Spinal cord (tissue), 10 donors: ENCODE data around the gene FBL. TPM values are rescaled to one million over a fixed set of nuclear protein-coding genes. Genes with fewer than 3 reads are reported as not detected.

ENCODE experiments used
- DNase-seq, 6 donors: peaks; one replicate each; pipeline versions ENCODE4 v3.0.0 to v3.0.0-alpha.2; 2013 to 2015; ENCODE audit warnings: low spot score in 6 of 6, low read depth in 4 of 6
- H3K27ac ChIP-seq: one replicate; pipeline ENCODE4 v1.5.1; 2013; ENCODE audit warnings: low read depth, low read length, control low read depth
- H3K27me3 ChIP-seq: one replicate; pipeline ENCODE4 v1.6.1; 2013; ENCODE audit warnings: low read length; ENCODE audit not compliant: control insufficient read depth, insufficient read depth
- H3K36me3 ChIP-seq: one replicate; pipeline ENCODE4 v1.6.1; 2013; ENCODE audit warnings: low read length; ENCODE audit not compliant: control insufficient read depth, insufficient read depth
- H3K4me1 ChIP-seq: one replicate; pipeline ENCODE4 v1.6.1; 2013; ENCODE audit warnings: low read length; ENCODE audit not compliant: control insufficient read depth, insufficient read depth
- H3K4me3 ChIP-seq: one replicate; pipeline ENCODE4 v1.5.1; 2013; ENCODE audit warnings: low read depth, low read length, control low read depth
- H3K9me3 ChIP-seq: one replicate; pipeline ENCODE4 v1.6.1; 2013; ENCODE audit warnings: low read length; ENCODE audit not compliant: control insufficient read depth, insufficient read depth
- WGBS: methylation state at CpG from one replicate; pipeline ENCODE4 v1.1.5; 2013; ENCODE audit warnings: missing lambda C conversion rate; ENCODE audit not compliant: insufficient coverage; 5-methylcytosine and 5-hydroxymethylcytosine counted together
- polyA plus RNA-seq, 2 donors: library from polyadenylated mRNA; unstranded; fragments of 120-200 nt; gene quantifications; one replicate each; pipeline ENCODE4 v1.2.1, GENCODE V29; 2013; ENCODE audit not compliant: insufficient read length in 2 of 2
- total RNA-seq, 2 donors: library from RNA; depleted of rRNA in 1 of 2; stranded (reverse); fragments of 120-200 nt in 1 of 2; fragments of >200 nt in 1 of 2; gene quantifications; one replicate each; pipeline versions ENCODE4 v1.2.3 to v1.2.4, GENCODE V29; 2013 to 2014
- donor health status: healthy.

Gene FBL
- total and polyA plus RNA-seq, 4 donors, result 98.0 to 148 (median 131) TPM

- no peaks in the 10 kb centered on the region for H3K9me3 ChIP-seq
- H3K4me3 ChIP-seq, result no peak overlapping the region
- peaks cover 15% of the 10 kb centered on the region for H3K4me1 ChIP-seq
- WGBS, result 92% methylated on average over 4 of the region's 6 CpGs
- no peak for DNase-seq
- H3K36me3 ChIP-seq, result no peaks in the 10 kb centered on the region
- no peak overlapping the region for H3K27ac ChIP-seq
- no peaks in the 10 kb centered on the region for H3K27me3 ChIP-seq
Observed at GRCh38 chr19:39847525-39847924, 1.3 kb upstream of the FBL start.

- peak overlapping the region; percentile 82 for H3K27ac ChIP-seq
- H3K27me3 ChIP-seq, result no peaks in the 10 kb centered on the region
- no peaks in the 10 kb centered on the region for H3K9me3 ChIP-seq
- WGBS, result 72% methylated on average over 4 of the region's 12 CpGs
- peak overlapping the region; percentile 81 for H3K4me3 ChIP-seq
- DNase-seq, result no peak
- peaks cover 15% of the 10 kb centered on the region for H3K4me1 ChIP-seq
- H3K36me3 ChIP-seq, result no peaks in the 10 kb centered on the region
Observed at GRCh38 chr19:39846678-39847486, 703 bp upstream of the FBL start.

GRCh38 chr19:39845584-39845932, 621 bp downstream of the FBL start:
- Histone ChIP-seq H3K27ac (peak overlapping the region; percentile 82), H3K4me3 (peak overlapping the region; percentile 81), H3K4me1 (peaks cover 15% of the 10 kb centered on the region), H3K27me3 (no peaks in the 10 kb centered on the region), H3K9me3 (no peaks in the 10 kb centered on the region), H3K36me3 (peaks cover 1% of the 10 kb centered on the region)
- DNase-seq, result peak in 2 of 6 donors; percentile 3 to 25
- 2% methylated on average over 7 of the region's 17 CpGs for WGBS

- 20% methylated on average over 2 of the region's 5 CpGs for WGBS
- Histone ChIP-seq H3K4me1 (peaks cover 15% of the 10 kb centered on the region), H3K27me3 (no peaks in the 10 kb centered on the region), H3K4me3 (peak overlapping the region; percentile 81), H3K9me3 (no peaks in the 10 kb centered on the region), H3K36me3 (peaks cover 5% of the 10 kb centered on the region), H3K27ac (no peak overlapping the region)
- no peak for DNase-seq
Observed at GRCh38 chr19:39845172-39845571, 1.0 kb downstream of the FBL start.

- Histone ChIP-seq H3K4me1 (peaks cover 15% of the 10 kb centered on the region), H3K36me3 (peaks cover 15% of the 10 kb centered on the region), H3K4me3 (no peak overlapping the region), H3K27me3 (no peaks in the 10 kb centered on the region), H3K9me3 (no peaks in the 10 kb centered on the region), H3K27ac (no peak overlapping the region)
- peak in 3 of 6 donors; percentile 22 to 79 (median 58) for DNase-seq
- WGBS, result 69% methylated on average over 2 of the region's 4 CpGs
Observed at GRCh38 chr19:39843919-39844793, 2.0 kb downstream of the FBL start.

- Histone ChIP-seq H3K36me3 (peaks cover 28% of the 10 kb centered on the region), H3K27ac (no peak overlapping the region), H3K4me1 (peaks cover 15% of the 10 kb centered on the region), H3K9me3 (no peaks in the 10 kb centered on the region), H3K4me3 (no peak overlapping the region), H3K27me3 (no peaks in the 10 kb centered on the region)
- WGBS, result 88% methylated on average over 6 of the region's 7 CpGs
- no peak for DNase-seq
Observed at GRCh38 chr19:39842693-39843435, 3.3 kb downstream of the FBL start.

GRCh38 chr19:39841041-39841440, 5.1 kb downstream of the FBL start:
- H3K4me1 ChIP-seq, result peaks cover 15% of the 10 kb centered on the region
- no peaks in the 10 kb centered on the region for H3K9me3 ChIP-seq
- 92% methylated on average over 3 of the region's 4 CpGs for WGBS
- H3K27ac ChIP-seq, result no peak overlapping the region
- H3K27me3 ChIP-seq, result no peaks in the 10 kb centered on the region
- no peak for DNase-seq
- H3K4me3 ChIP-seq, result no peak overlapping the region
- peaks cover 43% of the 10 kb centered on the region for H3K36me3 ChIP-seq

- H3K4me1 ChIP-seq, result peaks cover 12% of the 10 kb centered on the region
- H3K36me3 ChIP-seq, result peaks cover 46% of the 10 kb centered on the region
- no peak overlapping the region for H3K4me3 ChIP-seq
- no peaks in the 10 kb centered on the region for H3K9me3 ChIP-seq
- H3K27ac ChIP-seq, result no peak overlapping the region
- no peaks in the 10 kb centered on the region for H3K27me3 ChIP-seq
- DNase-seq, result no peak
- WGBS, result 95% methylated on average over 4 of the region's 17 CpGs
Observed at GRCh38 chr19:39840492-39840891, 5.7 kb downstream of the FBL start.

GRCh38 chr19:39839678-39840327, 6.4 kb downstream of the FBL start:
- no peak overlapping the region for H3K27ac ChIP-seq
- no peak for DNase-seq
- H3K4me3 ChIP-seq, result no peak overlapping the region
- no peaks in the 10 kb centered on the region for H3K9me3 ChIP-seq
- whole genome bisulfite sequencing, result 91% methylated on average over 10 of the region's 13 CpGs
- H3K36me3 ChIP-seq, result peaks cover 53% of the 10 kb centered on the region
- H3K4me1 ChIP-seq, result peaks cover 6% of the 10 kb centered on the region
- H3K27me3 ChIP-seq, result no peaks in the 10 kb centered on the region
